GM19452 (cell line): ENCODE results near the gene GPR160.

Experiments
- ATAC-seq: cut with Tn5 transposase; IDR thresholded peaks from one replicate; pipeline ENCODE4 v1.9.1; 2021; ENCODE audit not compliant: unreplicated experiment

The GPR160 gene

GRCh38 chr3:170027233-170028102 lies 10.3 kb upstream of the GPR160 start:
- no peak for ATAC-seq

DNA sequence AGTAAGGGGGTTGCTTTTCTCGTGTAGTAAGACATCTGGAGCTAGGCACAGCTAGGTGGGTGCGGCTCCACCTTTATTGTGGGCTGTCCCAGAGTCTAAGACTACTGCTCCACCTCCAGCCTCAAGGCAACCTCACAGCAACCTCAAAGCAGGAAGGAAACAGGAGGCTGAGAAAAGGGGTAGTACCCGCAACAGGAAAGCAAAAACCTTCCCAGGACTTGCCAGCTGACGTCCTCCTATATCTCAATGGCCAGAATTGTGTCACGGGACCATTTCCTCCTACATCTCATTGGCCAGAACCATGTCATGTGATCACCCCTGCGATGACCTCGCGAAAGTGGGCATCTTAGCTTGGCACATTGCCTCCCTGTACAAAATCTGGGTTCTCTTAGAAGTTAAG lies 4.3 kb upstream of the GPR160 start:
- no peak for ATAC-seq

- no peak for ATAC-seq
Observed at GRCh38 chr3:170038434-170039110, 777 bp downstream of the GPR160 start.

DNA sequence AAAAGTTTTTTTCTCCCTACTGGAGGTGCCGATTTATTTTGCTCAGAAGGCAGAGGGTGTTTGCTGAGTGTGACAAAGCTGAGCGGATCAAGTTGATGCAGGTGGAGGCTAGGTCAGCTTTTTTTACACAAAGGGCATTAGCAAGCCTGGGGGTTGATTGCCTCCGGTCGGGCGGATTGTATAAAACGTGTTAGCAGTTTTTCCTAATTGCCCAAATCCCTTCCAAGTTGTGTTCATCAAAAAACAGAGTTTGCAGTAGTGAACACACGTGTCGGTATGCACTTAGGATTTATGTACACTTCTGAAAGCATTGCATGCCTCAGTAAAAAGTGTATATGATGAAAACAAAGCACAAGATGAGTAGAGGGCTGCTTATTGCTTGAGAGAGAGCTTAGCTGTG lies 2.6 kb downstream of the GPR160 start:
- ATAC-seq: no peak

GRCh38 chr3:170043506-170043905 lies 5.7 kb downstream of the GPR160 start:
- ATAC-seq: no peak

DNA sequence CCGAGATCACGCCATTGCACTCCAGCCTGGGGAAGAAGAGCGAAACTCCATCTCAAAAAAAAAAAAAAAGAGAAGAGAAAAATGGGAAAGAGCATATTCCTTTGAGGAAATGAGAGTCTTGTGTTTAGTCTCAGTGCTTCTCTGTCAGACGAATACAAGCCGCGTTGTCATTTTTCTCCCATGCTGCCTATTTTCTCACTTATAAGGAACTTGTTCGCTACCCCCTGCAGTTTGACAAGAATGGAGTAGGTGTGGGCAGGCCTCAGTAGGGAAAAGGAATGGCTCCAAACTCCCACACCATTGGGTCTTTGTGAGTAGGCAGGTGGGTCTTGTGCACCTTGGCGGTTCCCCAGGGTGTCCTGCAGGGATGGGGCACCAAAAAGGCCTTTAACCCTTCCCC lies 6.5 kb downstream of the GPR160 start:
- ATAC-seq: no peak

- peak; percentile 79 for ATAC-seq
Observed at GRCh38 chr3:170044795-170045244, 7.0 kb downstream of the GPR160 start.

DNA sequence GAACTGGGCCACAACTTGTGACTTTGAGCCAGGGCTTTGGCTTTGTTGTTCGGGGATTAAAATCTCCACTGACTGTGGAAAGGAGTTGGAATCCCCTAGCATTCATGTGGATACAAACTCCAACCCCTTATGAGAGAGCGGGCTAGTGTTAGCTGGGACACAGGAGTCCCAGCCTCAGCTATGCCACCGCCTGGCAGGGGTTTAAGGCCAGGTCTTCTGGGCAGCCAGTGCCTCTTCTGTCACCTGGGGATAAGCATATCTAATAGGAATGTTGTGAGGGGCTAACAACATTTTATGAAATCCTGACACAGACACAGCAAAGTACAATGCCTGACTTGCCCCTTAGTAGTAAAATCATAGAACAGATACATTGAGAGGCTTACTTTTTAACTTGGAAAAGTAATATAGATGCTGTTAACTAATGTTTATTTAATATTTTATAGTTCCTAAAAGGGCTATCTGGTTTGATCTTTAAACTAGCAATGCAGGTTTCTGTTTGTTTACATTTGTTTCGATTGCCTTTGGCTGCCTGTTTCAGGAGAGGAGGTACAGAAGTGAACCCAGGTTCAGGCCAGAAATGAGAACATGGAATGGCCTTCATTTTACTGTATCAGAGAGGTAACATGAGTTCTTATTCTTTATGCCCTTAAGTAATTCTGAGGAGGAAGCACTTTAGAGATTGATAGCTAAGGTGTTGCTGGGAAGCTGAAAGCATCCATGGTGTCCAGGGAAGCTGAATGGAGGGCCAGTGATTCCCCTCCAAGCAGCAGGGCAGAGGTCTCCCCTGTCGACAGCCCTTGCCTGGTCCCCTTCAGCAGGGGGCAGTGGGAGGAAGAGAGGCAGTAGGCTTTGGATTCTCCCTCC lies 8.7 kb downstream of the GPR160 start:
- no peak for ATAC-seq

DNA sequence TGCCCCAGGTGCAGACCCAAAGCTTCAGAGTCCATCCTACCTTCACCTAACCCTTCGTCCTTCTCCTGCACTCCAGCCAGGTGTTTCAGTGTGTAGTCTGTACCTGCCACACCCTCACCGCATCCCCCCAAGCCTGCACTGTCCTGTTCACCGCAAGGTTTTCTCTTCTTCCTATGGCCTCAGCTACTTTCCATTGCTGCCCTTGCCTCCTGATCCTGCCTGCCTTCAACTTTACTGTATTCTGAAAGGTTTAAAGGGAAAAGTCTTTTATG lies 9.3 kb downstream of the GPR160 start:
- ATAC-seq: no peak

DNA sequence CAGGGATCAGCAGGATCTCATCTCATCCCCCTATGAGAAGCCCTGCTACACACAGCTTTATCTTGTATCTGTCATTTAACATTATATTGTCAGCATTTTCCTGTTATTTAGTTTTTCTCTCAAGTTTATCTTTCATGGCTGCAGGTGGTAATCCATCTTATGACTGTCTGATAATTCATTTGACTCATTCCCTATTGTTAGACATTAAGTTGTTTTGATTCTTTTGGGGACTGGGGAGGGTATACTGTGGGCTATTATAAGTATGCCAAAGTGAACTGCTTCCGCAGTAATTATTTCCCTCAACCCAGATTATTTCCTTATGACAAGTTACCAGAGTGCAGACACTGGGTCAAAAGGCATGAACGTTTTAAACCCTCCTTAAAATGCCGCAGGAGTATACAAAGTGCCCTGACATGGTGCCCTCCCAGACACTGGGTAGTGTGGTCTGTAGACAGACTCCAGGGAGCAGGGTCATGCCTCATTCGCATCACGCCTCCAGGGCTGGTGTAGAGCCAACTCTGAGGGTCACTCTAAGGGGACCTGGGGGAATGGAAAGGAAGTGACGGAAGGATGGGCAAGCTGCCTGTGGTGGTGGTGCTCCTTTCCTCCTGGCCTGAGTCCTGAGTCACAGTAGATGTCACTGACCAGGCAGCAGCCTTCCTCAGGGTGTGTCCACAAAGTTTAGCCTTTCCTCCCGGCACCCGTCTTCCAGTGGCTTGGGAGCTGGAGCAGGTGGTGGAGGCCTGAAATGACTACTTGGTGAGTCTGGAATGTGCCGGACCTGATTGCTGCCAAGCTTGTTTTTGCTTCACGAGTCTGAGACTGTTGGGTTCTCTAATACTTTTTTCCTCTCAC lies 11.6 kb downstream of the GPR160 start:
- ATAC-seq: no peak

DNA sequence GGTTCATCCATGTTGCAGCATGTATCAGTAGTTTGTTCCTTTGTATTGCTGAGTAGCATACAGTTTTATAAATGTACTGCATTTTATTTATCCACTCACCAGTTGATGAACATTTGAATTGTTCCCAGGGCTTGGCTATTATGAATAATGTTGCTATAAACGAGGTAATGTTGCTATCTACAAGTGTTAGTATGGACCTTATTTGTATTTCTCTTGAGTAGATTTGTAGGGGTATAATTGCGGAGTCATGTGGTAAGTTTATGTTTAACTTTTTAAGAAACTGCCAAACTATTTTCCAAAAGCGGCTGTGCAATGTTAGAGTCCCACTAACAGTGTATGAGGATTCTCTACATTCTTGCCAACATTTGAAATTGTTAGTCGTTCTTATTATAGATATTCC lies 13.0 kb downstream of the GPR160 start:
- ATAC-seq: no peak

DNA sequence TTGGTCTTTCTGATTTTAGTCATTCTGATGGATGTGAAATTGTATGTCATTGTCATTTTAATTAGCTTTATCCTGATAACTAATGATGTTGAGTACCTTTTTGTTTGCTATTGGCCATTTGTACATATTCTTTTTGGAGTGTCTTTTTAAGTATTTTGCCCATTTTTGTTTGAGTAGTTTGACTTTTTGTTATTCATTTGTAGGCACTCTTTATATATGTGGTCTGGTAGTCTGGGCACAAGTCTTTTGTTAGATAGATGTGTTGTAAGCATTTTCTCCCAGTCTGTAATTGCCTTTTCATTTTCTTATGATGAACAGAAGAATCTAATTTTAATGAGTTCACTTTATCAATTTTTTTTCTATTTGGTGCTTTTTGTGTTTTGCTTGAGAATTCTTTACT lies 14.6 kb downstream of the GPR160 start:
- ATAC-seq: no peak

DNA sequence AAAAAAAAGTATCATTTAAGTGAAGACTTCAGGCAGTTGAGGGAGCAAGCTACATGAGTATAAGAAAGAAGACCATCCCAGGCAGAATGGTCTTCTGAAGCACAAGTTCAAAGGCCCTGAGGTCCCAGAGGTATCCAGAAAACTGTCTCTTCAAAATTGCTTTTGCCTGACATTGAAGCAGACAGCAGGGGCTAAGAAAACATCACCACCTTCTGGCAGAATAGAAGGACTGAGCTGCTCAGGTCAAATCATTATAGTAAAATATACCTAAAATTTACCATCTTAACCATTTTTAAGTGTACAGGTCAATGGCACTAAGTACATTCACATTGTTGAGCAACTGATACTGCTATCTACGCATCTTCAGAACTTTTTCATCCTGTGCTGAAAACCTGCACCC lies 16.4 kb downstream of the GPR160 start:
- ATAC-seq: no peak

- ATAC-seq: peak; percentile 69
Observed at GRCh38 chr3:170055209-170055608, 17.4 kb downstream of the GPR160 start.

DNA sequence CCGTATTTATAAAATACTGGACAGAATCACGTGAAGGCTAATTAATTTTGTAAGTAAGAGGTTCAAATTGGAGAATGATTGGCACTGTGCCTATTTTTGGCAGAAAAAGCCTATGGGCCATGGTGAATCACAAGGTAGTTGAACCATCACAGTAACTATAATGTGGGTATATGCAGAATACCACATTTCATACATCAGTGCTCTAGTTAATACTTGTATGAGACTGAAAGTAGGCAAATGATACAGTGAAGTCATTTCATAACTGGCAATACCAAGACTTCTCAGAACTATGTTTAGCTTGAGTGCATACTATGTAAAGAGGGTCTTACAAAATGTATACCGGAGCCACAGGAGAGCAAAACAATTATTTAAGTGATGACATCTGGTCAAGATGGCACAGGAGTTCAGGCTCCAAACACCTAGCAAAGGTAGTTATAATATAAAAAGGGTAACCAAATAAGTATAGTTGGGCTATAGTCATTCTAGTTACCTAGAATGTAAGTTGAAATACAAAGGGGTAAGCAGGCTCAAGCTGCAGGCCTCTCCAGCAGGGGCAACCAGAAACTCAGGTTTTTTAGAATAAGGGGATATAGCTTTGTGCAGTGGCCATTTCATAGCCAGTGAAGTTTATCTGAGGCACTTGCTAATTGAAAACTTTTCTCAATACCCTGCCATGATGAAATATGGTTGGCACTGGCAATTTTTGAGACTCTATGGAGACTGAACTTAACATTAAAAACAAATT lies 19.1 kb downstream of the GPR160 start:
- ATAC-seq: peak; percentile 91

GRCh38 chr3:170057550-170057949 lies 19.8 kb downstream of the GPR160 start:
- no peak for ATAC-seq

DNA sequence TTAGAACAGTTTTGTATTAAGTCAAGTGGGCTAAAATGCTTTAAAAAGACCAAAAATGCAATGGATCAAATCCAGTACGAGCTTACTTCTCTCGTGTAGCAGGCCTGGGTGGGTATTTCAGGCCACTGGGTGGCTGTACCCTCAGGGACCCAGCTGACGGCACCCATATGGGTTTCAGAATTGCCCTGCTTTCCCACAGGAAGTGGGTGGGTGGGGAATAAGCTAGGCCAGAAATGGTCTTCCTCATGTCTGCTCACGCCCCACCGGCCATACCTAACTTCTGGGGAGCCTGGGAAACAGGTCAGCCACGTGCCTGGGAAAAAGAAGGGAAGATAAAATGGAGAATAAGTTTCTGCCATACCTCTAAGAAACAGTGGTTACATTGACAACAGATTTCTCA lies 20.3 kb downstream of the GPR160 start:
- ATAC-seq: no peak

DNA sequence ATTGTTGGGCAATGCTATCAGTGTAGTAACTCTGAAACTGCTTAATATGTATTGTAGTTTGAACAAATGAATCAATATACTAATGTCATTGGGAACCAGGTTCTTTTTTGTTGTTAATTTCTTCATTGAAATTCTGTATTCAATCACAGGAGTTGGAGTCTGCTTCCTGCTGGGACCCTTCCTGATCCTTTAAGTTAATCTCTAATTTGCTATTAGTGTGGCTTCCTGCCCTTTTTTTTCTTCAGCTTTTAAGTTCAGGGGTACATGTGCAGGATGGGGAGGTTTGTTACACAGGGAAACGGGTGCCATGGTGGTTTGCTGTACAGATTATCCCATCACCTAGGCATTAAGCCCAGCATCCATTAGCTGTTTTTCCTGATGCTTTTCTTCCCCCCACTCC lies 21.7 kb downstream of the GPR160 start:
- no peak for ATAC-seq

GRCh38 chr3:170062068-170062467 lies 24.3 kb downstream of the GPR160 start:
- no peak for ATAC-seq

DNA sequence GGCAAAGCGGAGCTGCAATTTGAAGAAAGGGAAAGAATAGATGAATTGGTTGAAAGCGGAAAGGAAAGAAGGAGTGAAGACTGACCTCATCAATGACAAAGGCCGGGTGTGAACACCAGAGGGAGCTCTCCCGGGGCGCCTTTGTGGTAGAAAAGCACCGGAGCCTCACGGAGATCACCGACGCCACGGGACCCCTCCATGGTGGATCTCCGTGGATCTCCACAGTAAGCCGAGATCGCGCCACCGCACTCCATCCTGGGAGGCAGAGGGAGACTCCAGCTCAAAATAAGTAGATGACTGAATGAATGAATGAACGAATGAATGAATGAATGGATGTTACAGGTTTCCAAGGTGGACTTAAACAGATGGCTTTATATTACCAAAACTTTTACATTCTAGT lies 25.0 kb downstream of the GPR160 start:
- no peak for ATAC-seq
